H7 (cell line): ENCODE results near the gene KRTAP10-3. TPM values are rescaled to one million over a fixed set of nuclear protein-coding genes. Genes with fewer than 3 reads are reported as not detected.
A peak's percentile ranks its signal among the peaks of the same experiment; 100 is the strongest.

Experiments
- DNase-seq: peaks from one replicate; pipeline ENCODE4 v3.0.0; 2012
- H3K27me3 ChIP-seq: 2 replicates; pipeline ENCODE4 v1.6.0; 2011; ENCODE audit warnings: mild to moderate bottlenecking, low read length; ENCODE audit not compliant: control insufficient read depth, insufficient read depth
- H3K36me3 ChIP-seq: replicated peaks from 2 replicates; pipeline ENCODE4 v1.5.1; 2011; ENCODE audit warnings: low read length; ENCODE audit not compliant: control insufficient read depth, insufficient read depth
- H3K4me3 ChIP-seq: 2 replicates; pipeline ENCODE4 v1.5.1; 2011; ENCODE audit warnings: low read depth, mild to moderate bottlenecking, control low read depth, low read length, moderate library complexity; ENCODE audit not compliant: insufficient read depth
- total RNA-seq: library from RNA; depleted of rRNA; stranded (reverse); fragments of >200 nt; shearing (Covaris generic); gene quantifications from 2 replicates; pipeline ENCODE4 v1.2.3, GENCODE V29; 2014

KRTAP10-3 gene
- total RNA-seq, 1 experiment from 2014 or later, result not detected

GRCh38 chr21:44517175-44517899 is 41.3 kb downstream of the KRTAP10-3 start:
- Histone ChIP-seq H3K27me3 (no peaks in the 10 kb centered on the region), H3K4me3 (peak overlapping the region; percentile 25; the same call in 1 of the 2 replicates), H3K36me3 (no peaks in the 10 kb centered on the region)
- DNase-seq, result peak; percentile 85

GRCh38 chr21:44516828-44517174 is 41.8 kb downstream of the KRTAP10-3 start:
- no peak overlapping the region for H3K4me3 ChIP-seq
- no peak for DNase-seq
- no peaks in the 10 kb centered on the region for H3K36me3 ChIP-seq
- H3K27me3 ChIP-seq, result no peaks in the 10 kb centered on the region

- Histone ChIP-seq H3K27me3 (no peaks in the 10 kb centered on the region), H3K36me3 (peaks cover 2% of the 10 kb centered on the region; the same call in 1 of the 2 replicates), H3K4me3 (no peak overlapping the region)
- peak; percentile 47 for DNase-seq
These were observed 42.3 kb downstream of the KRTAP10-3 start for GRCh38 chr21:44516342-44516741.

- Histone ChIP-seq H3K27me3 (no peaks in the 10 kb centered on the region), H3K4me3 (no peak overlapping the region), H3K36me3 (peaks cover 6% of the 10 kb centered on the region)
- DNase-seq, result peak; percentile 50
These were observed 43.0 kb downstream of the KRTAP10-3 start for GRCh38 chr21:44515359-44516165.

- no peaks in the 10 kb centered on the region for H3K27me3 ChIP-seq
- no peak overlapping the region for H3K4me3 ChIP-seq
- peaks cover 6% of the 10 kb centered on the region for H3K36me3 ChIP-seq
- DNase-seq, result no peak
These were observed 43.7 kb downstream of the KRTAP10-3 start for GRCh38 chr21:44514746-44515358.

GRCh38 chr21:44514218-44514520 is 44.4 kb downstream of the KRTAP10-3 start:
- H3K27me3 ChIP-seq, result no peaks in the 10 kb centered on the region
- no peak for DNase-seq
- H3K36me3 ChIP-seq, result peaks cover 6% of the 10 kb centered on the region
- no peak overlapping the region for H3K4me3 ChIP-seq

GRCh38 chr21:44513389-44514217 is 45.0 kb downstream of the KRTAP10-3 start:
- no peak overlapping the region for H3K4me3 ChIP-seq
- H3K27me3 ChIP-seq, result no peaks in the 10 kb centered on the region
- H3K36me3 ChIP-seq, result peaks cover 6% of the 10 kb centered on the region
- DNase-seq, result peak; percentile 63

- Histone ChIP-seq H3K27me3 (no peaks in the 10 kb centered on the region), H3K36me3 (peaks cover 6% of the 10 kb centered on the region), H3K4me3 (no peak overlapping the region)
- peak; percentile 46 for DNase-seq
These were observed 45.9 kb downstream of the KRTAP10-3 start for GRCh38 chr21:44512496-44513388.

- peak; percentile 58 for DNase-seq
These were observed 46.7 kb downstream of the KRTAP10-3 start for GRCh38 chr21:44511938-44512275.

GRCh38 chr21:44511219-44511937 is 47.2 kb downstream of the KRTAP10-3 start:
- Histone ChIP-seq H3K4me3 (no peak overlapping the region), H3K36me3 (peaks cover 6% of the 10 kb centered on the region), H3K27me3 (no peaks in the 10 kb centered on the region)
- peak; percentile 40 for DNase-seq

More at GRCh38 chr21:44511938-44512275, 46.7 kb downstream of the KRTAP10-3 start:
- H3K36me3 ChIP-seq, result peaks cover 6% of the 10 kb centered on the region
- H3K4me3 ChIP-seq, result no peak overlapping the region
- no peaks in the 10 kb centered on the region for H3K27me3 ChIP-seq

- H3K4me3 ChIP-seq, result peak overlapping the region; percentile 16; the same call in 1 of the 2 replicates
- no peaks in the 10 kb centered on the region for H3K27me3 ChIP-seq
- peak; percentile 97 for DNase-seq
- H3K36me3 ChIP-seq, result peaks cover 6% of the 10 kb centered on the region
These were observed 47.9 kb downstream of the KRTAP10-3 start for GRCh38 chr21:44510508-44511218.

- no peak for DNase-seq
- peaks cover 6% of the 10 kb centered on the region for H3K36me3 ChIP-seq
- no peaks in the 10 kb centered on the region for H3K27me3 ChIP-seq
- no peak overlapping the region for H3K4me3 ChIP-seq
These were observed 48.5 kb downstream of the KRTAP10-3 start for GRCh38 chr21:44510109-44510507.

- Histone ChIP-seq H3K4me3 (no peak overlapping the region), H3K36me3 (peaks cover 6% of the 10 kb centered on the region), H3K27me3 (no peaks in the 10 kb centered on the region)
- peak; percentile 59 for DNase-seq
These were observed 49.1 kb downstream of the KRTAP10-3 start for GRCh38 chr21:44509539-44509938.
